ENCODE results near the gene NKAP.
A peak's percentile ranks its signal among the peaks of the same experiment; 100 is the strongest.

DNA sequence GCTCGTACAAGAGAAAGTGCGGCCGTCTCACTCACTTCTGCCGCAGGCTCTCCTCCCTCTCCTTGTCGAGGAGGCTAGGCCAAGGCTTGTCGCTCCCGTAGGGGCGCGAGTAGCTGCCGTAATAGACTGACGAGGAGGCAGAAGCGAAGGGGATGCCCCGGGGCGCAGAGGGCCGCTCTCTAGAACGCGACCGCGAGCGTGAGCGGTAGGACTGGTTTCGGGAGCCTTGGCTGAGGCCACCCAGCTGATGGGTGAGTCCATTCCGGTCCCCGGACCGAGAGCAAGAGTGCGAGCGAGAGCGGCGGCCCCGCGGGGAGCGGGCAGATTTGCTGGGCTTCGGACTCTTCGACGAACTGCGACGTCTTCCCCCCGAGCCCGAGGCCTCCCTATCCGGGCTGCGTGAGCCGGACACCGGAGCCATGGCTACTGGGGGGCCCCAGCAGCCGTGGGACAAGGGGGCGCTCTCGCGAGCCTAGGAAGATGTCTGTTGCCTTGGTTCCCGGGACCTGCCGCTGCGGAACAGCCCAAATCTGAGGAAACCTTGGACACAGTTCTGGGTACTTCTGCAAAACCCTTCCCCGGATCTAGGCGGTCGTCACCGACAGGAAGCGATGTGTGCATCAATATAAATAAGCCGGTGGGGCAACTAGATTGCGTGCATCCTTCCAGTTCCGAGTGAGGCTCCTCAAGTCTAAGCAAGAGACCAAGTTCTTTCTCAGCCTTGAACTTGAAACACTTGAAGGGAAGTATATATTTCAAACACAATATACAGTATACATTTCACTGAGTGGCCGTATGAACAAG is at the start of gene NKAP:
- peak in 1 of 2 donors; percentile 52 for TF ChIP-seq POLR2A (IDR thresholded peaks at IDR 0.05)
- TF ChIP-seq, protein P1, sequence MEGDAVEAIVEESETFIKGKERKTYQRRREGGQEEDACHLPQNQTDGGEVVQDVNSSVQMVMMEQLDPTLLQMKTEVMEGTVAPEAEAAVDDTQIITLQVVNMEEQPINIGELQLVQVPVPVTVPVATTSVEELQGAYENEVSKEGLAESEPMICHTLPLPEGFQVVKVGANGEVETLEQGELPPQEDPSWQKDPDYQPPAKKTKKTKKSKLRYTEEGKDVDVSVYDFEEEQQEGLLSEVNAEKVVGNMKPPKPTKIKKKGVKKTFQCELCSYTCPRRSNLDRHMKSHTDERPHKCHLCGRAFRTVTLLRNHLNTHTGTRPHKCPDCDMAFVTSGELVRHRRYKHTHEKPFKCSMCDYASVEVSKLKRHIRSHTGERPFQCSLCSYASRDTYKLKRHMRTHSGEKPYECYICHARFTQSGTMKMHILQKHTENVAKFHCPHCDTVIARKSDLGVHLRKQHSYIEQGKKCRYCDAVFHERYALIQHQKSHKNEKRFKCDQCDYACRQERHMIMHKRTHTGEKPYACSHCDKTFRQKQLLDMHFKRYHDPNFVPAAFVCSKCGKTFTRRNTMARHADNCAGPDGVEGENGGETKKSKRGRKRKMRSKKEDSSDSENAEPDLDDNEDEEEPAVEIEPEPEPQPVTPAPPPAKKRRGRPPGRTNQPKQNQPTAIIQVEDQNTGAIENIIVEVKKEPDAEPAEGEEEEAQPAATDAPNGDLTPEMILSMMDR (IDR thresholded peaks at IDR 0.05): no peak
- TF ChIP-seq EP300 (IDR thresholded peaks at IDR 0.05): peak; percentile 72 to 87

Data from tibial nerve (tissue), 4 donors.